Measurements from ENCODE around the gene MIF. TPM values are rescaled to one million over a fixed set of nuclear protein-coding genes. Genes with fewer than 3 reads are reported as not detected.

Gene MIF
- polyA plus RNA-seq, 4 donors = 174 to 366 (median 191) TPM

GRCh38 chr22:23874871-23875270 lies 19.3 kb upstream of the MIF start:
- DNase-seq (ENCODE audit: low read depth in 4 of 4, low spot score in 3 of 4) = no peak

GRCh38 chr22:23875801-23876200 lies 18.4 kb upstream of the MIF start:
- DNase-seq (ENCODE audit: low read depth in 4 of 4, low spot score in 3 of 4) = no peak

- no peak for DNase-seq (ENCODE audit: low read depth in 4 of 4, low spot score in 3 of 4)
These were observed 16.6 kb upstream of the MIF start for GRCh38 chr22:23877566-23877965.

- DNase-seq (ENCODE audit: low read depth in 4 of 4, low spot score in 3 of 4) = no peak
These were observed 16.0 kb upstream of the MIF start for GRCh38 chr22:23878219-23878618.

- no peak for DNase-seq (ENCODE audit: low read depth in 4 of 4, low spot score in 3 of 4)
These were observed 11.8 kb upstream of the MIF start for GRCh38 chr22:23882370-23882769.

- DNase-seq (ENCODE audit: low read depth in 4 of 4, low spot score in 3 of 4) = no peak
These were observed 10.5 kb upstream of the MIF start for GRCh38 chr22:23883658-23884057.

GRCh38 chr22:23884140-23884539 lies 10.0 kb upstream of the MIF start:
- DNase-seq (ENCODE audit: low read depth in 4 of 4, low spot score in 3 of 4) = no peak

GRCh38 chr22:23888615-23889401 lies 5.4 kb upstream of the MIF start:
- no peak for DNase-seq (ENCODE audit: low read depth in 4 of 4, low spot score in 3 of 4)

- DNase-seq (ENCODE audit: low read depth in 4 of 4, low spot score in 3 of 4) = no peak
These were observed 4.6 kb upstream of the MIF start for GRCh38 chr22:23889620-23890019.

GRCh38 chr22:23891726-23892125 lies 2.5 kb upstream of the MIF start:
- no peak for DNase-seq (ENCODE audit: low read depth in 4 of 4, low spot score in 3 of 4)

GRCh38 chr22:23892130-23892529 lies 2.1 kb upstream of the MIF start:
- no peak for DNase-seq (ENCODE audit: low read depth in 4 of 4, low spot score in 3 of 4)

- no peak for DNase-seq (ENCODE audit: low read depth in 4 of 4, low spot score in 3 of 4)
These were observed 1.5 kb upstream of the MIF start for GRCh38 chr22:23892706-23893105.

- DNase-seq (ENCODE audit: low read depth in 4 of 4, low spot score in 3 of 4) = no peak
These were observed 850 bp upstream of the MIF start for GRCh38 chr22:23893121-23893944.

- DNase-seq (ENCODE audit: low read depth in 4 of 4, low spot score in 3 of 4) = peak in 3 of 4 donors; percentile 57 to 60 (median 57)
These were observed 771 bp downstream of the MIF start for GRCh38 chr22:23894710-23895598.

GRCh38 chr22:23895599-23896144 lies 1.5 kb downstream of the MIF start:
- no peak for DNase-seq (ENCODE audit: low read depth in 4 of 4, low spot score in 3 of 4)

GRCh38 chr22:23896166-23896522 lies 2.0 kb downstream of the MIF start:
- no peak for DNase-seq (ENCODE audit: low read depth in 4 of 4, low spot score in 3 of 4)

GRCh38 chr22:23896523-23897186 lies 2.5 kb downstream of the MIF start:
- no peak for DNase-seq (ENCODE audit: low read depth in 4 of 4, low spot score in 3 of 4)

- DNase-seq (ENCODE audit: low read depth in 4 of 4, low spot score in 3 of 4) = no peak
These were observed 3.1 kb downstream of the MIF start for GRCh38 chr22:23897320-23897719.

GRCh38 chr22:23898006-23898974 lies 4.1 kb downstream of the MIF start:
- DNase-seq (ENCODE audit: low read depth in 4 of 4, low spot score in 3 of 4) = no peak

Data from right renal pelvis (tissue), 4 donors.